GM18499 (cell line): ENCODE measurements around the gene TXNDC11.

Experiments
- ATAC-seq: cut with Tn5 transposase; IDR thresholded peaks from one replicate; pipeline ENCODE4 v1.9.1; 2021; ENCODE audit warnings: moderate number of reproducible peaks; ENCODE audit not compliant: insufficient read depth, unreplicated experiment

Gene TXNDC11

DNA sequence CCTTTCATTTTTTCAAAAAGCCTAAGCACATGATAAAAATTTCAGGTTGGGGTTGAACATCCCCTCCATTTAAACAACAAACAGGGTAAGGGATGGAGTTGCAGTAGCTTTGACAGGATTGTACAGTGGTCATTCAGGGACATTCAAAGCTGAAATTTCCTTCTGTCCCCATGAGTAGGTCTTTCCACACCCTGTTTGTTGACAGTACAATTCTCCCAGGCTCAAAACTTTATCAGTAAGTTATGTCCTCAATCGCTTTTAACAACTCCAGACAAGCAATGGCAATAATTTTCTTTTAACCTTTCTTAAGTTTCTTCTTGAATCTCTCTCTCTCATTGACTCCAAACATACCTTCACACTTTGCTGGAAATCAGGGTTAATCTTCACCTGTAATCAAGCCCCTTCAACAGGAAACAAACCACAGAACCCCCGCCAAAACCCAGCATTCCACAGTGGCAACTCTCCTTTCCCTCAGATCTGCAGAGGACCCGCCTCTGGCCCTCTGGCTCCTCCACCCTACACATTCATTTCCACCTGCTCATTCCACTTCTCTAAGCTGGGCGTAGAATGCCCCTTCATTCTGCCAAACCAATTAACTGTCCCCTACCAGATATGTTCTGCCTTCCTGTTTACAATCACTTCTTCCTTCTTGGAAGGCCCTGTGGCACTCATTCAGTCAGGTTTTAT lies 20.7 kb downstream of the TXNDC11 start:
- ATAC-seq, result no peak

GRCh38 chr16:11719762-11720161 lies 22.9 kb downstream of the TXNDC11 start:
- ATAC-seq, result no peak

DNA sequence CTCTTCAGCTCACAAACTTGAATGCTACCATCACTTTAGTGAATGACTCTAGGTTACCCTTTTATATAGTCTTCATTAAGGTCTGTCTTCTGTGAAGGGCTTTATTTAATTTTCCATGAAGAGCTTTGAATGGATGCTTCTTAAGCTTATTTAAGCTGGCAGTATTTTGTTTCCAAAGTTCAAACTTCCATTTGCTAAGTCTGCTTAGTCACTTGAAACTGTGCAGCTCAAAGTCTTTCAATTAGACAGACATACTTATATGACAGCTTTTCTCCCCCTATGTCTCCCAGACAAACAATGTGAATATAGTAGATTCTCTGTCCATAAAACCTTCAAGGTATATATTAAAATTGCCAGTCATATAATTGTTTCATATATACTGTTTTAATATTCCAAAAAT lies 23.5 kb downstream of the TXNDC11 start:
- ATAC-seq, result no peak

GRCh38 chr16:11717811-11718210 lies 24.8 kb downstream of the TXNDC11 start:
- ATAC-seq, result no peak

- no peak for ATAC-seq
Observed at GRCh38 chr16:11716336-11716735, 26.3 kb downstream of the TXNDC11 start.

GRCh38 chr16:11715246-11715947 lies 27.3 kb downstream of the TXNDC11 start:
- ATAC-seq, result no peak

GRCh38 chr16:11712122-11712521 lies 30.5 kb downstream of the TXNDC11 start:
- ATAC-seq, result no peak

- no peak for ATAC-seq
Observed at GRCh38 chr16:11711662-11712061, 31.0 kb downstream of the TXNDC11 start.

DNA sequence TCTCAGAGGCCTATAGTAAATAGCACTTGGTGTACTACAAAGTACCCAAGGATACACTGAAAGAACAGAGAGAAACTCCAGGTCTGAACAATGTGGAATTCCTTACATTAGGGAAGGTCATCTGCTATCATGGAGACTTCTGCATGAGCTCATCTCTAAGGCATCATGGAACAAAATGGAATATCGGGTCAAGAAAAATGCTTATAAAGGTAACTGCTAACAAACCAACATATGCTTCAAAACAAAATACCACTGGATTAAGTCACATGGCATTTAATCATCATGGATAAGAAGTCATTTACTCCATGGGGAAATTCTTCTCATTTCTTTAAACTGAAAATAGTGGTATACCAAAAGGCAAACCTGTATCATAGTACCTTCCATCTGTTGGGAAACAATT lies 34.2 kb downstream of the TXNDC11 start:
- no peak for ATAC-seq

GRCh38 chr16:11707679-11708197 lies 34.9 kb downstream of the TXNDC11 start:
- ATAC-seq, result no peak

- no peak for ATAC-seq
Observed at GRCh38 chr16:11706180-11706742, 36.4 kb downstream of the TXNDC11 start.

- ATAC-seq, result no peak
Observed at GRCh38 chr16:11705311-11706025, 37.2 kb downstream of the TXNDC11 start.

- no peak for ATAC-seq
Observed at GRCh38 chr16:11700264-11701029, 42.2 kb downstream of the TXNDC11 start.

DNA sequence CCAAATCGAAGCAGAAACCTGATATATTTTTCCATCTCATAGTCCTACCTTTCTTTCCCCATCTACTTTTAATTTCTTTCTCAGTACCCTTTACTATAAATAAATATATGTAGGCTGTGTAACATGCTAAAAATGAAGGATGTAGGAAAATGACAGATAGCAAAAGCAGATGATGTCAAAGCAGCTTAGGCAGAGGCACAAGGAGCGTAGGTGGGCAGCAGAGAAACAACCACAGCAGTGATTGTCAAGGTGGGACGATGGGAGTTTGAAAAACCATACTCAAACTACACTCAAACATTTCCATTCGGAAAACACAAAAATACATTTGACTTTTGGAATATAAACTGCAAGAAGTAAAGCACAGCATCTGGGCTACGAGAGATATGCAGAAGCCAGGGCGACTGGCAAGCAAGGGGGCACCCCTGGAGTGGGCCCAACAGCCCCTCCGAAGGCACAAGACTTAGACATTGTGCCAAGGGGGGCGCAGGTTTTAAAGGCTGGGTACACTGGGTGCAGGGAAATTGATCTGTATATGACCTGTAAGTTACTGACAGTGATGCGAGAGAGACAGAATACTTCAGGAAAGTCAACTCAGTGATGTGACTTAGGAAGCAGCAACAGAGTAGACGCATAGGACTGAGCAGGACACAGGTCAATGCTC lies 43.3 kb downstream of the TXNDC11 start:
- ATAC-seq, result no peak

DNA sequence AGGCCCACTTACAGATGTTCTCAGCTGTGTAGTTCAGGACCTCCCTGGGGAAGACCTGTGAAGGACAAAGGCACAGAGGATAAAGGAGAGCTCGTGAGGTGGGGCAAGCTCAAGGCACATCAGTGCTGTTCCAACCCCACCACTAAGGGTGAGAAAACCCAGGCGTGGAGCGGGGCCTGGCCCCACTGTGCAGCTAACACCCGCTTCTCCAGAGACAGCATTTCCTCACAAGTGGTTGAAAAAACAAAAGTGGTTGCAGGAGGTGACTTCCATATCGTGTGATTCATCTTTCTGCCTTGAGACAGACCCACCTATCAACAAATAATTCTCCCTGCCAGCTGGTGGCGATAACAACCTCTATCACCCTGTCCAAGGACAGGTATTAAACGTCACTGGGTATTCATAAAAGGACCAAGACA lies 44.4 kb downstream of the TXNDC11 start:
- no peak for ATAC-seq

DNA sequence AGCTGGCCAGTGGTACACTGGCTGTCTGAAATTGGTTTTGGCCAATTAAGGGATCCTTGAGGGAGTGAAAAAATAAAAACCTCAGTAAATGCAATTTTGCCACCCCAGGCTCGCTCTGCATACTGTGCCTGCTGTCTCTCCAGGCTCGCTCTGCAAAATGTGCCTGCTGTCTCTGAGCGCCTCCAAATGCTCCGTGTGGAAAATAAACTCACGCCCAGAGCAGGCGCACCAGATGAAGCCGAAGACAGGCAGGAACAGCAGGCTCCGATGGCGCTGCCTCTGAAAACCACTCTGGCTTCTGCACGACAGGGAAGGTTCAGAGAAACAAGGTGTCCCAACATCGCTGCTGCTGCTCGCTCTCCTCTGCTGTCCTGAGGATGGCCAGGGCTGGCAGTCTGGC lies 45.3 kb downstream of the TXNDC11 start:
- ATAC-seq, result no peak

DNA sequence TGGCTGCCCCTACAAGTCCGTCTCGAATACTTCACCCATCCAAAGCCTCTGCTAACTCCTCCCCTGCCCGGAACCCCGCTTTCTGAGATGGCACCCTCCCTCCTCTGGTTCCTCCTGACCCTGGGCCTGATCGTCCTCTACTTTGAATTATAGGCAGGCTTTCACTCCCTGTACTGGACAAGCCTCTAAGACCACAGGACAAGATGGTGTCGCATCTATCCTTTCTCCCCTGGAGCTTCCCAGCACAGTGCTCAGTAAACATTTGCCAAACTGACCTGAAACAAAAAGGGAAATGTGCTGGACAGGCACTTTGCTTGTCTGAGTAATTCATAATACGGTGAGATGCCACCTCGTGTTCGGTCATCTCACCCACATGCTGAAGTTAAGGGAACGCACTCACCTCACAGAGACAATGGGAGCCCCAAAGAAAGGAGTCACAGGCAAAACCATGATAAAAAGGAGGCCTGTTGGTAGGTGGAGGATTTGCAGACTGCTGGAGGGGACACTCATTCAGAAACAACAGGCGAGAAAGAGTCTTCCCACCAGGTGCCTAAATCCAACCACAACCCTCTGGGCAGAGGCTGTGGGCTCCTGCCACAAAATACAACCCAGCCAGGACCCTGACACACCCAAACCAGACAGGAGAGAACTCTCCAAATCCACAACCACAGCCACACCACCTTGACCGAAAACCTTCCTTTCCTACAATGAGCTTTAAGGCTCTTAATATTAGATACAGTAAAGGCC lies 46.2 kb downstream of the TXNDC11 start:
- no peak for ATAC-seq

GRCh38 chr16:11692651-11693050 lies 50.0 kb downstream of the TXNDC11 start:
- no peak for ATAC-seq

GRCh38 chr16:11692171-11692570 lies 50.5 kb downstream of the TXNDC11 start:
- no peak for ATAC-seq
